ENCODE data around the gene ZNF544.
"Not testable (repeated sequence)": the region's sequence is repeated elsewhere in the genome, so short reads cannot be mapped to it uniquely, and the experiment has no call there.

Gene ZNF544

GRCh38 chr19:58304255-58304654 is 75.5 kb downstream of the ZNF544 start:
- Histone ChIP-seq H3K9ac (ENCODE audit: low read depth in 1 of 2, low read length in 2 of 2) (no peak overlapping the region), H3K9me3 (ENCODE audit: control insufficient read depth in 2 of 2, low read length in 2 of 2) (no peaks in the 10 kb centered on the region), H3K36me3 (ENCODE audit: control insufficient read depth in 2 of 2, insufficient read depth in 2 of 2, low read length in 2 of 2) (peaks cover 23 to 27% of the 10 kb centered on the region in 2 donors), H3K27ac (ENCODE audit: low read depth in 2 of 2, low read length in 2 of 2) (no peak overlapping the region), H3K4me3 (ENCODE audit: low read length in 2 of 2) (peak overlapping the region in 1 of 2 donors; percentile 93), H3K27me3 (ENCODE audit: control insufficient read depth in 2 of 2, insufficient read depth in 2 of 2, low read length in 2 of 2) (no peaks in the 10 kb centered on the region), H3K4me1 (ENCODE audit: control insufficient read depth in 2 of 2, insufficient read depth in 2 of 2, low read length in 2 of 2) (peaks cover 9 to 15% of the 10 kb centered on the region in 2 donors)

- H3K4me1 ChIP-seq (ENCODE audit: control insufficient read depth in 2 of 2, insufficient read depth in 2 of 2, low read length in 2 of 2): peaks cover 9 to 15% of the 10 kb centered on the region in 2 donors
- peak overlapping the region; percentile 88 to 93 for H3K4me3 ChIP-seq (ENCODE audit: low read length in 2 of 2)
- H3K27me3 ChIP-seq (ENCODE audit: control insufficient read depth in 2 of 2, insufficient read depth in 2 of 2, low read length in 2 of 2): no peaks in the 10 kb centered on the region
- H3K36me3 ChIP-seq (ENCODE audit: control insufficient read depth in 2 of 2, insufficient read depth in 2 of 2, low read length in 2 of 2): peaks cover 23 to 27% of the 10 kb centered on the region in 2 donors
- no peaks in the 10 kb centered on the region for H3K9me3 ChIP-seq (ENCODE audit: control insufficient read depth in 2 of 2, low read length in 2 of 2)
- H3K9ac ChIP-seq (ENCODE audit: low read depth in 1 of 2, low read length in 2 of 2): peak overlapping the region; percentile 18 to 91
- H3K27ac ChIP-seq (ENCODE audit: low read depth in 2 of 2, low read length in 2 of 2): peak overlapping the region; percentile 78 to 94
These were observed 76.0 kb downstream of the ZNF544 start for GRCh38 chr19:58304748-58305064.

GRCh38 chr19:58305065-58305931 is 76.6 kb downstream of the ZNF544 start, which contains the start of gene ERVK3-1:
ERVK3-1 (plus strand) TSS chr19:58305377; CDS start chr19:58312169, 6,792 bp downstream.
- Histone ChIP-seq H3K27me3 (ENCODE audit: control insufficient read depth in 2 of 2, insufficient read depth in 2 of 2, low read length in 2 of 2) (no peaks in the 10 kb centered on the region), H3K4me1 (ENCODE audit: control insufficient read depth in 2 of 2, insufficient read depth in 2 of 2, low read length in 2 of 2) (peaks cover 9 to 15% of the 10 kb centered on the region in 2 donors), H3K4me3 (ENCODE audit: low read length in 2 of 2) (peak within 1 kb of the TSS; percentile 88 to 93), H3K27ac (ENCODE audit: low read depth in 2 of 2, low read length in 2 of 2) (peak within 1 kb of the TSS; percentile 86 to 94), H3K36me3 (ENCODE audit: control insufficient read depth in 2 of 2, insufficient read depth in 2 of 2, low read length in 2 of 2) (peaks cover 23 to 27% of the 10 kb centered on the region in 2 donors), H3K9ac (ENCODE audit: low read depth in 1 of 2, low read length in 2 of 2) (peak within 1 kb of the TSS; percentile 89 to 91), H3K9me3 (ENCODE audit: control insufficient read depth in 2 of 2, low read length in 2 of 2) (no peaks in the 10 kb centered on the region)

GRCh38 chr19:58305932-58306323 is 77.2 kb downstream of the ZNF544 start:
- Histone ChIP-seq H3K4me3 (ENCODE audit: low read length in 2 of 2) (peak overlapping the region; percentile 88 to 93), H3K4me1 (ENCODE audit: control insufficient read depth in 2 of 2, insufficient read depth in 2 of 2, low read length in 2 of 2) (peaks cover 9 to 15% of the 10 kb centered on the region in 2 donors), H3K36me3 (ENCODE audit: control insufficient read depth in 2 of 2, insufficient read depth in 2 of 2, low read length in 2 of 2) (peaks cover 17 to 22% of the 10 kb centered on the region in 2 donors), H3K27me3 (ENCODE audit: control insufficient read depth in 2 of 2, insufficient read depth in 2 of 2, low read length in 2 of 2) (no peaks in the 10 kb centered on the region), H3K27ac (ENCODE audit: low read depth in 2 of 2, low read length in 2 of 2) (peak overlapping the region in 1 of 2 donors; percentile 94), H3K9me3 (ENCODE audit: control insufficient read depth in 2 of 2, low read length in 2 of 2) (no peaks in the 10 kb centered on the region), H3K9ac (ENCODE audit: low read depth in 1 of 2, low read length in 2 of 2) (peak overlapping the region; percentile 89 to 91)

GRCh38 chr19:58307736-58308135 is 79.0 kb downstream of the ZNF544 start:
- Histone ChIP-seq H3K9me3 (ENCODE audit: control insufficient read depth in 2 of 2, low read length in 2 of 2) (no peaks in the 10 kb centered on the region), H3K4me3 (ENCODE audit: low read length in 2 of 2) (no peak overlapping the region), H3K27me3 (ENCODE audit: control insufficient read depth in 2 of 2, insufficient read depth in 2 of 2, low read length in 2 of 2) (no peaks in the 10 kb centered on the region), H3K4me1 (ENCODE audit: control insufficient read depth in 2 of 2, insufficient read depth in 2 of 2, low read length in 2 of 2) (peaks cover 9 to 15% of the 10 kb centered on the region in 2 donors), H3K36me3 (ENCODE audit: control insufficient read depth in 2 of 2, insufficient read depth in 2 of 2, low read length in 2 of 2) (peaks cover 26 to 32% of the 10 kb centered on the region in 2 donors), H3K9ac (ENCODE audit: low read depth in 1 of 2, low read length in 2 of 2) (no peak overlapping the region), H3K27ac (ENCODE audit: low read depth in 2 of 2, low read length in 2 of 2) (no peak overlapping the region)

GRCh38 chr19:58310685-58311084 is 82.0 kb downstream of the ZNF544 start:
- not testable (repeated sequence) for H3K27ac ChIP-seq (ENCODE audit: low read depth in 2 of 2, low read length in 2 of 2); H3K9ac ChIP-seq (ENCODE audit: low read depth in 1 of 2, low read length in 2 of 2); H3K27me3 ChIP-seq (ENCODE audit: control insufficient read depth in 2 of 2, insufficient read depth in 2 of 2, low read length in 2 of 2); H3K9me3 ChIP-seq (ENCODE audit: control insufficient read depth in 2 of 2, low read length in 2 of 2); H3K4me3 ChIP-seq (ENCODE audit: low read length in 2 of 2)
- peaks cover 49 to 50% of the 10 kb centered on the region in 2 donors for H3K36me3 ChIP-seq (ENCODE audit: control insufficient read depth in 2 of 2, insufficient read depth in 2 of 2, low read length in 2 of 2)
- H3K4me1 ChIP-seq (ENCODE audit: control insufficient read depth in 2 of 2, insufficient read depth in 2 of 2, low read length in 2 of 2): peaks cover 8 to 14% of the 10 kb centered on the region in 2 donors

GRCh38 chr19:58311345-58311865 is 82.7 kb downstream of the ZNF544 start:
- Histone ChIP-seq H3K27ac (ENCODE audit: low read depth in 2 of 2, low read length in 2 of 2) (no peak overlapping the region), H3K4me1 (ENCODE audit: control insufficient read depth in 2 of 2, insufficient read depth in 2 of 2, low read length in 2 of 2) (peaks cover under 1 to 7% of the 10 kb centered on the region in 2 donors), H3K27me3 (ENCODE audit: control insufficient read depth in 2 of 2, insufficient read depth in 2 of 2, low read length in 2 of 2) (no peaks in the 10 kb centered on the region), H3K36me3 (ENCODE audit: control insufficient read depth in 2 of 2, insufficient read depth in 2 of 2, low read length in 2 of 2) (peaks cover 49 to 55% of the 10 kb centered on the region in 2 donors), H3K4me3 (ENCODE audit: low read length in 2 of 2) (no peak overlapping the region), H3K9ac (ENCODE audit: low read depth in 1 of 2, low read length in 2 of 2) (no peak overlapping the region), H3K9me3 (ENCODE audit: control insufficient read depth in 2 of 2, low read length in 2 of 2) (no peaks in the 10 kb centered on the region)

Data from mucosa of rectum (tissue), 2 donors.